ENCODE data around the gene SHC4.

GRCh38 chr15:48984811-48985352, 21.2 kb upstream of the SHC4 start:
- TF ChIP-seq CTCF (IDR thresholded peaks at IDR 0.05) (no peak), POLR2A (IDR thresholded peaks at IDR 0.05) (no peak), EP300 (IDR thresholded peaks at IDR 0.05) (no peak)
